ENCODE results near the gene LY86.
A peak's percentile ranks its signal among the peaks of the same experiment; 100 is the strongest.
"Not testable (repeated sequence)": the region's sequence is repeated elsewhere in the genome, so short reads cannot be mapped to it uniquely, and the experiment has no call there.

Gene LY86

DNA sequence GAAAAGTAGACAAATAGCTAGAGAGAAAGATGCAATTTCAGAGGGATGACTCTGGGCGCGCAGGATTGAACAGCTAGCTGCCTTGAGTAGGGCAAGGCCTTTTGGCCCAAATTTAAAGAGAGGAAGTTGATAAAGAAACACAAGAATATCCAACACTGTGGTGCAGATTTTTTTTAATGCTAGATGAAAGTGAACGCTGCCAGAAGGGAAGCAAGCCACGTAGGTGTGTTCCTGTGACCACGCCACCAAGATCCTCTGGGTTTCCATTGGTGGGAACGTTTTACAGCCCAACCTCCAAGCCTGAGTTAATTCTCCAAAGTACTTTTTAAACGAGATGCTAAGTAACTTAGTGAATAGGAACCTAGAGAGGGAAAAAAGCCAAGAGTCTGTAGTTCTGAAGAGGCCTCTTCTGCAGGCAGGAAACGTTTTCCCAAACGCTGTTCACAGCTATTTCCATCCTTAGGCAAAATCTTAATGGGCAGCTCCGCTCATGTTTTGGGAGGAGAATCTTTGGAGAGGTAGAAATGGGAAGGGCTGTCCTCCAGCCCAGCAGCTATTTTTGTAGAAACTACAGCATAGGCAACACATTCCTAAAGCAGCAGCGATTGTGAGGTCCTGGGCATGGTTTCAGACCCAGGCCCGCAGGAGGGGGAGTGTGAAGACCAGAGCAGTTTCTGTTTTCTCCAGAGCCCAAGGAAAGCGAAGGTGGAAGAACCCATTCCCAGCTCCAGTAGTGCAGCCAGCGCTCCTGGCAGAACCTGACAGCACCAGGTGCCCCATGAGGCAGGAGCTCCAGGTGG lies 8.2 kb downstream of the LY86 start:
- DNase-seq (ENCODE audit: low spot score): no peak

DNA sequence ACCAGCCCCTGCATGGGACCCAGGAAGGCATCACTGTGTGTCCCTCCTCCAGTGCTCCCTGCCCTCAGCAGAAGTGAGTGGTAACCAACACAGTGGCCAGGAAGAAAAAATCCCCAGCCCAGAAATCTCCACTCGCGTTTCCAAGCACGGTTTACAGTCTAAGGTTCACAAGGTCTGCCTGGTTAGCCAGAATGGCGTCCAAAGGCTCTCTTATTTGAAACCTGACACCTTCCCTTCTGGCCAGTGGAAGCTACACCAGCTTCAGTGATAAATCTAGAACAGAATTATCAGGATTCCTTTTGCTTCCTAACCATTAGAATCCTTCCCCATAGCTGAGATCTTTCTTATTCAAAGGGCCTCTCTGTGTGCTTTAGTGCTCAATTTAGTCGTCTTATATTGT lies 9.2 kb downstream of the LY86 start:
- DNase-seq (ENCODE audit: low spot score): no peak

DNA sequence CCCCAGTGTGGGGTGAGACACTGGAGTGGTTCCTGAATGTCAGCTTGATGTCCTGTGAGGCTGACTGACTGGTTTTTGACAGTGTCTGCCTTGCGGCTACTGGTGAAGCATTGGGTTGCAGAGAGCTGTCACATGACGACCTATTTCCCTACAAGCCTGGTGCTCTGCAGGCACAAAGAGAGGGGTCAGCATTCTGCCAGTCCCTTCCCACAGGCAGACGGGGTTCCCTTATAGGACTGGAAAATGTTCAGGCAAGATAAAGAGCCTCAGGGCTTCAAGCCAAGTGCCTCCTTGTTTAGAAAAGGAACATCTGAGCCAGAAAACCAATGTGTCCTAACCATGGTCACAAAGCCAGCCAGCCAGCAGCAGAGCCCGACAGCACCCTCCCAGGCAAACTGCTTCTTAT lies 11.0 kb downstream of the LY86 start:
- DNase-seq (ENCODE audit: low spot score): peak; percentile 84

DNA sequence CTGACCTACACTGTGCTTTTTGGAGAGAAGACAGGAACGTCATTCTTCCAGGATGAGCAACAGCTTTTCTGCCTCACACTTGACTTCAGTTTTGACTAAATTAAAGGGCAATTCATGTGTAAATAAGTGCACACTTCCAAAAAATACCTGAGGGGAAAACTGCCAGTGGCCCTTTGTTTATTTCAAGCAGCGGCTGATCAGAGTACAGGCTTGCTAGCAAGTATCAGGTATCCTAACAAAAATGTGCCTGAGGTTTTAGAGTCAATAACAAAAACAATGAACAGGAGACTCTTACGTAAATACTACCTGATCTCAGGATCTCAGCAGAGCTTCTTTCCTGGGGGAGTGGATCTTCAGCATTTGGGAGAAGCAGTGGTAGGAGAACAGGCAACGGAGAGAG lies 12.4 kb downstream of the LY86 start:
- DNase-seq (ENCODE audit: low spot score): no peak

DNA sequence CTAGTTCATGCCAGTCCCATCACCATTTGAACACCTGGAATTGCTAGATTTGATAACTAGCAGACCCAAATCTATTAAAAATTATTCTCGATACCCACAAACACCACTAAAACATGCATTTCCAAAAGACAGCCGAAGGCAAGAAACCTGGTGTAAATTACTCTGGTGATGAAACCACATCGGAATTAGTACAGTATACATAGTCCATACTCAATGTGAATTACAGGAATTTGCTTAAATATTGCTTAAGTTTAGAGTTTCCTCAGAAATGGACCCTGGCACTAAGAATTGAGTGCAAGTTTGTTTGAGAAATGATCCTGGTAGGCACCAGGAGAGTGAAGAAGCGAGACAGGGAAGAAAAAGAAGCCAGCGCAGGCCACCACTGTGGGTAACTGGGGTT lies 13.7 kb downstream of the LY86 start:
- DNase-seq (ENCODE audit: low spot score): no peak

DNA sequence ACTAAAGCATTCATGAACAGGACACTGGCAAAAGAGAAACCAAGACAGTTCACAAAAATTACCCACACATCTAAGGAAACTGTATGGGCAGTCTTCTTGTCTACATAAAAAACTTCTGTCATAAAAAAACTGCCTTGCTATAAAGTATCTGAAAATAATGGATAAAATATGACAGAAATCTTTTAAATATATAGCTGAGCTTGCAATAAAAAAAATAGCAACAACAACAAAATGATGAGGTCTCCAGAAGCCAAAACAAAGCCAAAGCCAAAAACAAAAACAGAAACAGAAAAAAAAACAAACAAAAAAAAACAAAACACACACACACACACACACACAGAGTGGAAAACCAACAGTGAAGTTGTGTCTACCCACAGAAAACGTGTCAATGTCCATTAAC lies 14.8 kb downstream of the LY86 start:
- no peak for DNase-seq (ENCODE audit: low spot score)

DNA sequence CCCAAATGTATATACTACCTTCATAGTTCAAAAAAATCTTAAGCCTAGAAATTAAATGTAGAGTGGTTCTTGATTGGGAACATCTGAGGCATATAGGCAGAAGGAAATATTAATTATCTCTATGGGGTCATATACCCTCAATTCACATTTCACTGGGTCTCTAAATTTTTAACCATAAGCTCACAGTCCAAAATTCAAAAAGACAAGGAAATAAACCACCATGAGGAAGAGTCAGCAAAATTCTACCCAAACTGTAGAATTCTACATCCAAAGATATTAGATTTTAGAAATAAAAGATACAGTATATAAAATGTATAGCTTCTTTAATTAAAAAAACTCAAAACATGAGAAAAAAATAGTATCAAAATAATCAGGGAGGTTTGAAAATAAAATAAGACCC lies 15.5 kb downstream of the LY86 start:
- DNase-seq (ENCODE audit: low spot score): no peak

DNA sequence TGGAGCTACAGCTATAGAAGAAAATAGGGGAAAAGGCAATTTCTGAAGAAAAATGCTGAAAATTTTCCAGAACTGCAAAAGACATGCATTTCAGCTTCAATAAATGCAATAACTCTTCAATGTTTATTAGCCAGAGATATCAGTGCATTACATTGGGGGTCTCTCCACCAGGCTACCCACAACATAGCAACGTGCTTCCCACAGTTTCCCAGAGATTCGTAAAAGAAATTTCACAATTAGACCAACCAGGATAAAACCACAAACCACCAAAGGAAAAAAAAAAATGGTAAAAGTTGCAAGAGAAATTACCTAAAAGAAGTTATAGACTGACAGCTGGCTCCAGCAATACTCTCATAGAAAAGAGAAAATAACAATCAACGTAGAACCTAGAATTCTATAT lies 16.0 kb downstream of the LY86 start:
- DNase-seq (ENCODE audit: low spot score): no peak

DNA sequence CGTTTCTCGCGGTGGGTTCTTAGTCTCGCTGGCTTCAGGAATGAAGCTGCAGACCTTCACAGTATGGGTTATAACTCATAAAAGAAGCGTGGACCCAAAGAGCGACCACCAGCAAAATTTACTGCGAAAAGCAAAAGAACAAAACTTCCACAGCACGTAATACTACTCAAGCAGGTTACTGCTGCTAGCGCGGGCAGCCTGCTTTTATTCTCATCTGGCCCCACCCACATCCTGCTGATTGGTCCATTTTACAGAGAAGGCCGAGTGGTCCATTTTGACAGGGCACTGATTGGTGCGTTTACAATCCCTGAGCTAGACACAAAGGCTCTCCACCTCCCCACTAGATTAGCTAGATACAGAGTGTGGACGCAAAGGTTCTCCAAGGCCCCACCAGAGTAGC lies 17.4 kb downstream of the LY86 start:
- DNase-seq (ENCODE audit: low spot score): no peak

DNA sequence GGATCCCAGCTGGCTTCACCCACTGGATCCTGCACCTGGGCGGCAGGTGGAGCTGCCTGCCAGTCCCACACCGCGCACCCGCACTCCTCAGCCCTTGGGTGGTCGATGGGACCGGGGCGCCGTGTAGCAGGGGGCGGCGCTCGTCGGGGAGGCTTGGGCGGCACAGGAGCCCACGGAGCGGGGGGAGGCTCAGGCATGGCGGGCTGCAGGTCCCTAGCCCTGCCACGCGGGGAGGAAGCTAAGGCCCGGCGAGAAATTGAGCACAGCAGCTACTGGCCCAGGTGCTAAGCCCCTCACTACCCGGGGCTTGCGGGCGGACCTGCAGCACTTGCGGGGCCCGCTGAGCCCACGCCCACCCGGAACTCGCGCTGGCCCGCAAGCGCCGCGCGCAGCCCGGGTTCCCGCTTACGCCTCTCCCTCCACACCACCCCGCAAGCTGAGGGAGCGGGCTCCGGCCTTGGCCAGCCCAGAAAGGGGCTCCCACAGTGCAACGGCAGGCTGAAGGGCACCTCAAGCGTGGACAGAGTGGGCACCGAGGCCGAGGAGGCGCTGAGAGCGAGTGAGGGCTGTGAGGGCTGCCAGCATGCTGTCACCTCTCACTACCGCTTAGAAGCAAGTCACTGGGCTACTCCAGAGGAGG lies 18.0 kb downstream of the LY86 start:
- not testable (repeated sequence) for DNase-seq (ENCODE audit: low spot score)

DNA sequence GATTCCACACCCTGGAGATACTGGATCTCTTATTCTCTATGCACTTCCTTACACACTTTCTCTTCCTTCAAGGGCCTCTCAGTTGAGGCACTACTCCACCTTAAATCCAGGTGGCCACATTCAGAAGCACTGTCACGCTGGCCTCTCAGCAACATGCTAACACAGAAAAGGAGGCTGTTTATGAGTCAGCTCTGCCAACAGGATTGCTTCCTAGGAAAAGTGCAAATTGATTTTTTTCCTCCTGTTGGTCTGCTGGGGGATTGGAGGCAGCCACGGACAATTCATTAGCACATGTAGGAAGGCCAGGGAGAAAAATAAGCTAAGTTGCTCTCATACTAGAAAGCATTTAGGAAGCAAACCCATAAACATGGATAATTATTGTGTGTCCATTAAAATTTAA lies 20.9 kb downstream of the LY86 start:
- no peak for DNase-seq (ENCODE audit: low spot score)

DNA sequence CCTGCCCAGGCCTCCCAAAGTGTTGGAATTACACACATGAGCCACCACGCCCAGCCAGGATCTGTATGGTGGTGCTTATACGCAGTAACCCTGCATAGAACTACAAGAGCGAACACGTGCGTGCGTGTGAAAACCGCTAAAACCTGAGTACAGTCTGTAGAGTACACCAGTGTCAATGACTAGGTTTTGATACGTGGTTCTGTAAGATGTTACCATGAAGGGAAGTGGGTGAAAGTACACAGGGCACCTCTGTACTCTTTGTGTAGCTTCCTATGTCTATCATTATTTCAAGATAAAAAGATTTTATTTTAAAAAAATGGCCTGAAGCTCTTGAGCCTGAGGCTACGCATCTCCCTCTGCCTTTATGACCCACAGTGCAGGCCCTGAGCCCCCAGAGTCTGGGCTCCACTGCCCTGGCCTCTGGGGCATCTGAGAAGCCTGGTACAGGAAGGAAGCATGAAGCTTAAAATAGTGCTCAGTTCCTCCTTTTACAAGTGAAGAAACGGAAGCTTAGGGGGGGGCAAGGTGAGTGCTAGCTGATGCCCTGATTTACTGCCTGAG lies 21.6 kb downstream of the LY86 start:
- DNase-seq (ENCODE audit: low spot score): peak; percentile 44

DNA sequence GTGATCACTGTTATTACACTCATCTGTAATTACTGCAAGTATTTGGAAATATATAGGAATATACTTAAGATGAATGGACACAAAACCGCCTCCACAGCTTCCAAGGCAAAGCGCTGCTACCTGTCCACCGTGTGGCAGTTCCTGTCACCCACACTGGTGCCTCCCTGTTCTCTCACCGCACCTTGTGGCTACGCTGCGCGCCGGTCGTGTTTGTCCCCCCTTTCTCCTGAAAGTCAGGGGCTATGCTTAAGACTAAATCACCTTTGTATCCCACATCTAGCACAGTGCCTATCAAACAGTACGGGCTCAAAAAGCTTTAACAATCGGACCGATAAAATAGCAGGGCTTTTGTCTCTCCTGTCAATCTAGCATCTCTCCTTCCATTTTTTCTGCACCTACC lies 23.0 kb downstream of the LY86 start:
- DNase-seq (ENCODE audit: low spot score): no peak

DNA sequence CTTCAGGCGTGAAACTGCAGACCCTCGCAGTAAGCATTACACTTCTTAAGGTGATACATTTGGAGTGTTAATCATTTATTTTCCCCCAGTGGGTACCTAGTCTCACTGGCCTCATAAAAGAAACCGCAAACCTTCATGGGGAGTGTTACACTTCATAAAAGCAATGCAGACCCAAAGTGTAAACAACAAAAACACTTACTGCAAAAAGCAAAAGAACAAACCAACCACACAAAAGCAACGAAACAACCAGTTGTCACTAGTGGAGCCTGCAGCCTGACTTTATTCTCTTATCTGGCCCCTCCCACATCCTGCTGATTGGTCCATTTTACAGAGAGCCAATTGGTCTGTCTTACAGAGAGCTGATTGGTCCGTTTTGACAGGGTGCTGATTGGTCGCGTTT lies 23.8 kb downstream of the LY86 start:
- no peak for DNase-seq (ENCODE audit: low spot score)

DNA sequence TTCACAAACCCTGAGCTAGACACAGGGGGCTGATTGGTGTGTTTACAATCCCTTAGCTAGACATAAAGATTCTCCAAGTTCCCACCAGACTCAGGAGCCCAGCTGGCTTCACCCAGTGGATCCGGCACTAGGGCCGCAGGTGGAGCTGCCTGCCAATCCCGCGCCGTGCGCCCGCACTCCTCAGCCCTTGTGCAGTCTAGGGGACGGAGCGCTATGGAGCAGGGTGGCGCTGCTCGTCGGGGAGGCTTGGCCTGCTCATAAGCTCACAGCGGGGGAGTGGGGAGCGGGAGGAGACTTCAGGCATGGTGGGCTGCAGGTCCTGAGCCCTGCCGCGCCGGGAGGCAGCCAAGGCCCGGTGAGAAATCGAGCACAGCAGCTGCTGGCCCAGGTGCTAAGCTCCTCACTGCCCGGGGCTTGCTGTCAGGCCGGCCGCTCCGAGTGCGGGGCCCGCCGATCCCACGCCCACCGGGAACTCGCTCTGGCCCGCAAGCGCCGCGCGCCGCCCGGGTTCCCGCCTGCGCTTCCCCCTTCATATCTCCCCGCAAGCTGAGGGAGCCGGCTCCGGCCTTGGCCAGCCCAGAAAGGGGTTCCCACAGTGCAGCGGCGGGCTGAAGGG lies 24.7 kb downstream of the LY86 start:
- DNase-seq (ENCODE audit: low spot score): not testable (repeated sequence)

DNA sequence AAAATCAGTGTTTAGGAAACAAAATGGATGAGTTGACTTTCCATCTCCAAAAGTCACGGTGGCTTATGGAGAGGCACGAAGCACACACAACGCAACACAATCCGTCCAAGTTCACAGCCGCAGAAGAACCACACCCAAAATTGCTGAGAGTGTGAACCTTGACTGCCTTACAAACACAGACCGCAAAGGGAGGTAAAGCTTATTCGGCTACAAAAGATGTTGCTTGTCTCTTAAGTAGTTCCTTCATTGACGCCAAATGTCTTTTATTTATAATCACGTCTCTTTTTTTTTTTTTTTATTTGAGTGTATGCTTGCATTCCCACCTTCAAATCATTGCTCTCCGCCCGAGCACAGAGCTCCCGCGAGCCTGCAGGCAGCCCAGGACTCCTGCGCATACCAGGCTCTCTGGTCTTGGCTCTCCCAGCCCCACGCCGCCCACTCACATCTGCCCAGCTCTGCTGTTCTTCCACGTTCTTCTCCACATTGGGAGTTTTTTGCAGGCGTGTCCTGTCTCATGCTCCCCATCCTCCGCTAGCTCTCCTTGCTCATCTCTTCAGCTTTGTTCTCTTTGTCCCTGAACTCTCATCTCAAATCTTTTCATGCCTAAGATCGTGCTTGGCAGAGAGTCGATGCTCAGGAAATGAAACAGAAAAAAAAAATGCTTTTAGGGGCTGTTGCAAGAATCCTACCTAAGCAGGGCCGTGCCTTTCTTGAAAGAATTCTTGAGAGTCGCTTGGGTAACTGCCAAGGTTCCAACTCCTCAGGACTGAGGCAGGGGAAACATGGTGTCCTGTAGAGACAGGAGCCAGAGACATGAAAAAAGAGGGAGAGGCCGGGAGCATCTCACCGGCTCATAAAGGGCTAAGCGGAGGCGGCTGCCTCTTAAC lies 25.8 kb downstream of the LY86 start:
- peak; percentile 70 for DNase-seq (ENCODE audit: low spot score)

DNA sequence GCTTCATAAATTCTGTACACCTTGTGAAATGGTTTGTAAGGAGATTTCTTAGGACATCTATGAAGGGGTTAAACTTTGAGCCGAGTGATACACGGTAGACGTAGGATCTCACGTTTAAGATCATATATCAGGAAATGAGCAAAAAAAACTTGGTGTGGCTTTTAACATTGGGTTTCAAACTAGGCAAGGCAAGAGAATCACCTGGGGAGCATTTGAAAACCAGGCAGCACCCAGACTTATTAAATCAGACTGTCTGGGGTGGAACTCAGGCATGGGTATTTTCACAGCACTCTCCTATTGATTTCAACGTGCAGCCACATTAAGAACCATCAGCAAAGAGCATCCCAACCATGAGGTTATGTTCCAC lies 26.4 kb downstream of the LY86 start:
- DNase-seq (ENCODE audit: low spot score): no peak

DNA sequence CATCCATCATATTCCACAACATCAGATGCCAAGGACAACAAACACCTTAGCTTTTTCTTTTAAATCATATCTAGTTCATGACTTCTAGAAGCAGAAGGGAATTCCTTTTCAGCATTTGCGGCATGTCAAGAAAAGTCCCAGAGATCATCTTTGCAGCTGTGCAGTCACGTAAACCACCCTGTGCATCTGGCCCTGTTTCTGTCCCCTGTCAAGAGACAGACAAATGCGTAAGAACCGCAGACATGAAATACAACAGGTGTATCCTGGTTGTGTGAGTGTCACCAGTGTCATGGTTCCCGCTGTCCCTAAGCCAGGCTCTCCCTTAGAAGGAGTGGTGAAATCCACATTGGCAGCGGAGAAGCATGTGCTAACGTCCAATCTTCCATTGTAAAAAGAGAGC lies 28.1 kb downstream of the LY86 start:
- DNase-seq (ENCODE audit: low spot score): no peak

DNA sequence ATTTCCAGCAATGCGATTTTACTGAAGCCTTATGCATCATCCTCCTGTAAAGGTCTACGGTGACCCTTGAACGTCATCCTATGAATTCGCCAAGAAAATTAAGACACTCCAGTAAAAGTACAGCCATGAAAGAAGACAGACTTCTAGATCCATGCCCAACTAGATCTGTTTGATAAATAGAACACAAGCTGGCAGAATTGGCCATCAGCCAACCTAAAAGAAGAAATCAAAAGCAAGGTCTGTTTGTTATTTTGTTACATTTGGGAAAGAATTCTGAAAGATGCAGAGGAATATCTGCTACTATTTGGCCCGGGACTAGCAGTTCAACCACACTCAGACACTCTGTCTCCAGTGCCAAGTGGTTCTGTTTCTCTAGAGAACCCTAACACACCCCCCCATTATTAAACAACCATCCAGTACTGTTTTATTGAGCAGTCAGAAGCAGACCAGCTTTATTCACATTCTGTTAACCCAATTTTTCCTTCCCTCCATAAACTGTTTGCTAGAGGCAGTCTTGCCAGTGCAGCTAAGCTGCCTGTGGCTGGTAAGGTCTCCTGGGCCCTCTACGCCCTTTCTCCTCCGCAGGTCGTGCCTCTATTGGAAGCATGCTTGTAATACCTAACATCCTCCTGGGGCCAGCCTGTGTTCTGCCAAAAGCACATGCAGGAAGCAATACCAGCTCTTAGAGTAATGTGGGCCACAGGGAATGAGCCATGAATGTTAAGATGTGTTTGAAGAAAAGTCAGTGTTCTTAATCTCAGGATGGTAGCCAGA lies 30.7 kb downstream of the LY86 start:
- DNase-seq (ENCODE audit: low spot score): no peak

DNA sequence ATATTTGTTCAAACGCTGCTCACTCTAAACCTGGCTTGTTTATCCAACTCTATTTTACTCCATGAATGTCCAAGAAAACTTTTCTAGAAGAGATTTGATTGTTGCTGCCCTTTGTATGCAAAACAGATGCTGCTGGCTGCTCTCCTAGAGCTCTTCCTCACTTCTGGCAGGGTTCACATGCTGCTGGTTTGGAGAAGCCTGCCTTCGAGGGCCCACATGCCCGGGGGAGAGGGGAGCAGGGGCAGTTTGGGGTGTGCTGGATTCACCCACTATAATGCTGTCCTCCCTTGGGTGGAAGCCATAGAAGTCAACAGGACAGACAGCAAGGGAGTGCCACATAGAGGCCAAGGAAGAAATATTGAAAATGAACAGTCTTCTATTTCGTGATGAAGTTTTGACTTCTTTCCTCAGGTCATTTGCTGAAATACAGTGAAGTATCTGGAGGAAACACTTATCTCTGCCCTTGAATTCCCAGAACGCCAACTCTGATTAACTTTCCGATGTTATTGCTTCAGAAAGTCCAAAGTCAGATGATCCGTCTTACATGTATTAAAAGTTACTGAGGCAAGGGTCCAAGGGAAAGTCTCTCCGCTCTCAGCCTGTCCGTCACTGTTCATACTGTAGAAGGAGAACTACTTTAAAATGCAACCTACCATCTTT lies 32.4 kb downstream of the LY86 start:
- no peak for DNase-seq (ENCODE audit: low spot score)

DNA sequence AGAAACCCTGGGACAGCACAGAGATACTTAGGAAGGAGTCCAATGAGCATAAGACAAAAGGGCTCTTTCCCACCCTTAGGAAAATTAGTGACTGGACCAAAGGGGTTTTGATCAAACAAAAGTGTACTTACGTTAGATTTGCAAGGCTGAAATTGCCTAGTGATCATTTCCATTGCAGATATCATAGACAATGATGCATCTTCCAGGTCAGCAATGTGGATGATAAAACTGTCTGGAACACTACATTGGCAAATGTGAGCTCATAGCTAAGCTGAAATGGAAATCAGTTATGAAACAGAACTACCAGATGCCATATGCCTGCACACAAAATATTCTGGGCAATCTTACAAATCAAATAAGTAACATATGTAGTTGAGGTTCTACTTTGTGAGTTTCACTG lies 34.0 kb downstream of the LY86 start:
- DNase-seq (ENCODE audit: low spot score): peak; percentile 54
